Measurements from ENCODE around the gene SUSD2. TPM values are rescaled to one million over a fixed set of nuclear protein-coding genes. Genes with fewer than 3 reads are reported as not detected.

The SUSD2 gene
- polyA plus RNA-seq, 1 of the 3 experiments (the other 2 are of a cell fraction), result 0.82 TPM

GRCh38 chr22:24189249-24190158, 8.2 kb downstream of the SUSD2 start:
- peak overlapping the region; percentile 49; the same call in 1 of the 2 replicates for H2AFZ ChIP-seq (ENCODE audit: low read depth)
- no peaks in the 10 kb centered on the region for H3K79me2 ChIP-seq (ENCODE audit: insufficient read depth)
- no peak overlapping the region for H3K4me2 ChIP-seq
- no peaks in the 10 kb centered on the region for H3K27me3 ChIP-seq (ENCODE audit: insufficient read depth)
- 70% methylated on average over 4 of the region's 23 CpGs for WGBS (ENCODE audit: low lambda C conversion rate)
- no peak overlapping the region; a peak in 1 of 4 replicates for H3K4me3 ChIP-seq (ENCODE audit: low read depth in 2 of 2, low read length in 1 of 2)
- TF ChIP-seq CTCF (IDR thresholded peaks at IDR 0.05) (peak; percentile 95), MEF2A (IDR thresholded peaks at IDR 0.05; ENCODE audit: borderline replicate concordance, low read depth) (no peak), PBX3 (IDR thresholded peaks at IDR 0.05) (no peak), SMC3 (IDR thresholded peaks at IDR 0.05; ENCODE audit: low read depth, low read length) (peak; percentile 100), RAD21 (IDR thresholded peaks at IDR 0.05; ENCODE audit: low read length) (peak; percentile 96)
- DNase-seq, result peak; percentile 95
- ChIA-PET CTCF (interaction anchor here (0.6 to 3.6 kb wide), 52 partner anchors 9 to 569 kb away, joined by 3 to 94 read pairs (median 4); partner anchors contain the start of genes CABIN1, GGT5 and SUSD2), POLR2A (no interaction called here)
- no peak overlapping the region for H3K9ac ChIP-seq
- H3K36me3 ChIP-seq (replicated peaks in 1 of 2; ENCODE audit: control insufficient read depth in 1 of 2, insufficient read depth in 2 of 2, low read length in 1 of 2), result no peaks in the 10 kb centered on the region
- no peaks in the 10 kb centered on the region for H4K20me1 ChIP-seq (ENCODE audit: insufficient read depth)
- peaks cover 0 to 15% of the 10 kb centered on the region in 2 experiments; a peak in 1 of 4 replicates for H3K4me1 ChIP-seq (ENCODE audit: control insufficient read depth in 1 of 2, insufficient read depth in 2 of 2, low read depth in 1 of 2, low read length in 1 of 2)
- no peaks in the 10 kb centered on the region for H3F3A ChIP-seq (replicated peaks; ENCODE audit: insufficient read depth)
- H3K27ac ChIP-seq (ENCODE audit: low read depth in 2 of 2, low read length in 1 of 2), result no peak overlapping the region; a peak in 1 of 4 replicates
- no peaks in the 10 kb centered on the region for H3K9me2 ChIP-seq
- H3K9me3 ChIP-seq, result no peaks in the 10 kb centered on the region

GRCh38 chr22:24190159-24190540, 8.9 kb downstream of the SUSD2 start:
- Histone ChIP-seq H3K4me3 (ENCODE audit: low read depth in 2 of 2, low read length in 1 of 2) (no peak overlapping the region), H2AFZ (ENCODE audit: low read depth) (peak overlapping the region; percentile 47; the same call in 1 of the 2 replicates), H3K4me2 (no peak overlapping the region), H3K9me2 (no peaks in the 10 kb centered on the region), H3K79me2 (ENCODE audit: insufficient read depth) (no peaks in the 10 kb centered on the region), H3K9me3 (no peaks in the 10 kb centered on the region), H3K27ac (ENCODE audit: low read depth in 2 of 2, low read length in 1 of 2) (no peak overlapping the region; a peak in 1 of 4 replicates), H4K20me1 (ENCODE audit: insufficient read depth) (no peaks in the 10 kb centered on the region), H3F3A (replicated peaks; ENCODE audit: insufficient read depth) (no peaks in the 10 kb centered on the region), H3K4me1 (ENCODE audit: control insufficient read depth in 1 of 2, insufficient read depth in 2 of 2, low read depth in 1 of 2, low read length in 1 of 2) (peaks cover 0 to 15% of the 10 kb centered on the region in 2 experiments; a peak in 1 of 4 replicates), H3K27me3 (ENCODE audit: insufficient read depth) (no peaks in the 10 kb centered on the region), H3K9ac (no peak overlapping the region), H3K36me3 (replicated peaks in 1 of 2; ENCODE audit: control insufficient read depth in 1 of 2, insufficient read depth in 2 of 2, low read length in 1 of 2) (no peaks in the 10 kb centered on the region)
- POLR2A ChIA-PET, result no interaction called here
- no peak for TF ChIP-seq SMC3 (IDR thresholded peaks at IDR 0.05; ENCODE audit: low read depth, low read length)
- TF ChIP-seq MAX (IDR thresholded peaks at IDR 0.05; ENCODE audit: low read depth), result no peak
- TF ChIP-seq RFX5 (IDR thresholded peaks at IDR 0.05; ENCODE audit: low read length), result no peak
- no peak for TF ChIP-seq POLR2AphosphoS5 (IDR thresholded peaks at IDR 0.05; ENCODE audit: low read depth, low read length)
- WGBS (ENCODE audit: low lambda C conversion rate), result 80% methylated on average over 7 of the region's 14 CpGs
- no peak for DNase-seq
- CTCF ChIA-PET, result interaction anchor here (0.6 to 3.6 kb wide), 45 partner anchors 9 to 381 kb away, joined by 3 to 94 read pairs (median 5); partner anchors contain the start of genes CABIN1, GGT5 and SUSD2

Measured in SK-N-SH (cell line).